Mesenchymal stem cell (in vitro differentiated cells and primary cell): ENCODE data around the gene ZNF521.
A peak's percentile ranks its signal among the peaks of the same experiment; 100 is the strongest.

Experiments
- DNase-seq: peaks from one replicate; pipeline ENCODE4 v3.0.0-alpha.2; 2013
- H2AFZ ChIP-seq: one replicate; pipeline ENCODE4 v1.6.1; 2013; ENCODE audit warnings: low read depth, mild to moderate bottlenecking, control low read depth, inconsistent platforms, low read length, moderate library complexity
- H2AK5ac ChIP-seq: 2 replicates; pipeline ENCODE4 v1.6.1; 2013; ENCODE audit warnings: low read length, moderate library complexity, mild to moderate bottlenecking, inconsistent platforms; ENCODE audit not compliant: severe bottlenecking
- H2BK120ac ChIP-seq: one replicate; pipeline ENCODE4 v1.6.1; 2013; ENCODE audit warnings: low read depth, mild to moderate bottlenecking, inconsistent platforms, low read length, moderate library complexity
- H2BK12ac ChIP-seq, 2 experiments: one replicate each; pipeline ENCODE4 v1.6.1; 2013; ENCODE audit warnings: inconsistent platforms in 2 of 2, low read length in 2 of 2, mild to moderate bottlenecking in 2 of 2, moderate library complexity in 2 of 2, control low read depth in 1 of 2
- H2BK15ac ChIP-seq: one replicate; pipeline ENCODE4 v1.6.1; 2013; ENCODE audit warnings: mild to moderate bottlenecking, low read depth, inconsistent platforms; ENCODE audit not compliant: poor library complexity, severe bottlenecking
- H2BK5ac ChIP-seq: 2 replicates; pipeline ENCODE4 v1.6.1; 2013; ENCODE audit warnings: low read depth, mild to moderate bottlenecking, low read length, control low read depth, inconsistent platforms; ENCODE audit not compliant: poor library complexity, severe bottlenecking
- H3K14ac ChIP-seq, 2 experiments: one replicate each; pipeline ENCODE4 v1.6.1; 2013; ENCODE audit warnings: inconsistent platforms in 2 of 2, low read length in 2 of 2, control low read depth in 1 of 2, mild to moderate bottlenecking in 1 of 2, moderate library complexity in 1 of 2
- H3K18ac ChIP-seq, 2 experiments: one replicate each; pipeline ENCODE4 v1.6.1; 2013; ENCODE audit warnings: inconsistent platforms in 2 of 2, low read length in 2 of 2, control low read depth in 1 of 2, low read depth in 1 of 2, mild to moderate bottlenecking in 1 of 2
- H3K23ac ChIP-seq, 2 experiments: one replicate each; pipeline ENCODE4 v1.6.1; 2013; ENCODE audit warnings: inconsistent platforms in 2 of 2, low read length in 2 of 2, mild to moderate bottlenecking in 2 of 2, moderate library complexity in 2 of 2, control low read depth in 1 of 2
- H3K27ac ChIP-seq: 2 replicates; pipeline ENCODE4 v1.5.1; 2013; ENCODE audit warnings: mild to moderate bottlenecking, moderate library complexity, low read length, control low read depth, inconsistent platforms; ENCODE audit not compliant: poor library complexity, severe bottlenecking
- H3K27me3 ChIP-seq, 2 experiments: 2 replicates each; pipeline versions ENCODE4 v1.6.1 to v1.7.0; 2013; ENCODE audit warnings: low read length in 2 of 2, mild to moderate bottlenecking in 2 of 2, moderate library complexity in 2 of 2, control low read depth in 1 of 2, inconsistent platforms in 1 of 2; ENCODE audit not compliant: control insufficient read depth in 1 of 2, insufficient read depth in 1 of 2
- H3K36me3 ChIP-seq, 2 experiments: 2 replicates each; pipeline versions ENCODE4 v1.6.1 to v1.7.0; 2013; ENCODE audit warnings: low read length in 2 of 2, control low read depth in 1 of 2, inconsistent platforms in 1 of 2, low read depth in 1 of 2, mild to moderate bottlenecking in 1 of 2; ENCODE audit not compliant: insufficient read depth in 2 of 2, control insufficient read depth in 1 of 2
- H3K4ac ChIP-seq, 2 experiments: one replicate each; pipeline ENCODE4 v1.6.1; 2013; ENCODE audit warnings: inconsistent platforms in 2 of 2, low read length in 2 of 2, mild to moderate bottlenecking in 2 of 2, moderate library complexity in 2 of 2, control low read depth in 1 of 2, low read depth in 1 of 2
- H3K4me1 ChIP-seq: 2 replicates; pipeline ENCODE4 v1.6.1; 2013; ENCODE audit warnings: low read depth, low read length, control low read depth; ENCODE audit not compliant: control insufficient read depth, insufficient read depth
- H3K4me2 ChIP-seq: 2 replicates; pipeline ENCODE4 v1.6.1; 2013; ENCODE audit warnings: low read length, mild to moderate bottlenecking, inconsistent platforms; ENCODE audit not compliant: poor library complexity, severe bottlenecking
- H3K4me3 ChIP-seq, 2 experiments: 2 replicates each; pipeline versions ENCODE4 v1.5.1 to v1.7.0; 2013; ENCODE audit warnings: low read length in 2 of 2, mild to moderate bottlenecking in 2 of 2, control low read depth in 1 of 2, low read depth in 1 of 2; ENCODE audit not compliant: insufficient read depth in 1 of 2
- H3K79me1 ChIP-seq: replicated peaks from 2 replicates; pipeline ENCODE4 v1.6.1; 2013; ENCODE audit warnings: mild to moderate bottlenecking, control low read depth, low read length, inconsistent platforms; ENCODE audit not compliant: poor library complexity, severe bottlenecking
- H3K9ac ChIP-seq: 2 replicates; pipeline ENCODE4 v1.7.0; 2013; ENCODE audit warnings: mild to moderate bottlenecking, low read length, moderate library complexity
- H3K9me3 ChIP-seq: 2 replicates; pipeline ENCODE4 v1.7.0; 2013; ENCODE audit warnings: mild to moderate bottlenecking, low read length; ENCODE audit not compliant: control insufficient read depth
- H4K8ac ChIP-seq: one replicate; pipeline ENCODE4 v1.6.1; 2013; ENCODE audit warnings: inconsistent platforms, mild to moderate bottlenecking, low read length, moderate library complexity
- H4K91ac ChIP-seq: one replicate; pipeline ENCODE4 v1.6.1; 2013; ENCODE audit warnings: mild to moderate bottlenecking, low read length, inconsistent platforms
- WGBS: methylation state at CpG from one replicate; pipeline ENCODE4 v1.1.7; 2013; ENCODE audit warnings: mixed read lengths; 5-methylcytosine and 5-hydroxymethylcytosine counted together

The ZNF521 gene

GRCh38 chr18:25145731-25146511 lies 206.0 kb downstream of the ZNF521 start:
- DNase-seq, result no peak
- Histone ChIP-seq H2AK5ac (no peak overlapping the region), H3K4me2 (no peak overlapping the region), H3K4me1 (no peaks in the 10 kb centered on the region), H3K23ac (no peak overlapping the region), H3K36me3 (peaks cover 0 to 2% of the 10 kb centered on the region in 2 experiments), H4K91ac (no peak overlapping the region), H3K9ac (no peak overlapping the region), H3K27me3 (no peaks in the 10 kb centered on the region), H4K8ac (no peak overlapping the region), H3K14ac (no peak overlapping the region), H3K9me3 (no peaks in the 10 kb centered on the region), H2AFZ (no peak overlapping the region), H2BK120ac (no peak overlapping the region), H3K4ac (no peak overlapping the region), H3K4me3 (no peak overlapping the region), H3K79me1 (peaks cover 3% of the 10 kb centered on the region), H2BK5ac (no peak overlapping the region), H3K27ac (no peak overlapping the region), H2BK12ac (no peak overlapping the region), H2BK15ac (no peak overlapping the region), H3K18ac (no peak overlapping the region)
- WGBS, result 100% methylated on average over 1 of the region's 2 CpGs

GRCh38 chr18:25144820-25145219 lies 207.1 kb downstream of the ZNF521 start:
- 55% methylated on average over 2 of the region's 2 CpGs for WGBS
- H3K23ac ChIP-seq, result no peak overlapping the region
- no peak overlapping the region for H2AK5ac ChIP-seq
- H3K9me3 ChIP-seq, result no peaks in the 10 kb centered on the region
- no peaks in the 10 kb centered on the region for H3K36me3 ChIP-seq
- H3K9ac ChIP-seq, result peak overlapping the region; percentile 64
- peak; percentile 57 for DNase-seq
- H2BK15ac ChIP-seq, result no peak overlapping the region
- no peak overlapping the region for H3K4me3 ChIP-seq
- H2BK5ac ChIP-seq, result no peak overlapping the region
- H3K4ac ChIP-seq, result no peak overlapping the region
- no peak overlapping the region for H2AFZ ChIP-seq
- H3K27ac ChIP-seq, result no peak overlapping the region
- no peak overlapping the region for H3K18ac ChIP-seq
- no peak overlapping the region for H3K14ac ChIP-seq
- H3K4me1 ChIP-seq, result no peaks in the 10 kb centered on the region
- H2BK12ac ChIP-seq, result no peak overlapping the region
- no peak overlapping the region for H4K91ac ChIP-seq
- H3K79me1 ChIP-seq, result peaks cover 3% of the 10 kb centered on the region
- no peaks in the 10 kb centered on the region for H3K27me3 ChIP-seq
- no peak overlapping the region for H3K4me2 ChIP-seq
- H4K8ac ChIP-seq, result no peak overlapping the region
- H2BK120ac ChIP-seq, result no peak overlapping the region

GRCh38 chr18:25141886-25142285 lies 210.1 kb downstream of the ZNF521 start:
- H3K14ac ChIP-seq, result no peak overlapping the region
- H3K79me1 ChIP-seq, result peaks cover 8% of the 10 kb centered on the region
- H3K9me3 ChIP-seq, result no peaks in the 10 kb centered on the region
- H3K18ac ChIP-seq, result no peak overlapping the region
- no peak overlapping the region for H2BK5ac ChIP-seq
- no peaks in the 10 kb centered on the region for H3K4me1 ChIP-seq
- no peak overlapping the region for H2BK12ac ChIP-seq
- DNase-seq, result no peak
- H2BK120ac ChIP-seq, result no peak overlapping the region
- H2BK15ac ChIP-seq, result no peak overlapping the region
- H3K27ac ChIP-seq, result no peak overlapping the region
- no peak overlapping the region for H2AK5ac ChIP-seq
- no peak overlapping the region for H3K4me2 ChIP-seq
- WGBS, result 99% methylated on average over 3 of the region's 3 CpGs
- H3K9ac ChIP-seq, result no peak overlapping the region
- H4K91ac ChIP-seq, result no peak overlapping the region
- H3K4ac ChIP-seq, result no peak overlapping the region
- no peak overlapping the region for H3K4me3 ChIP-seq
- H4K8ac ChIP-seq, result no peak overlapping the region
- H3K27me3 ChIP-seq, result no peaks in the 10 kb centered on the region
- H3K23ac ChIP-seq, result no peak overlapping the region
- H3K36me3 ChIP-seq, result no peaks in the 10 kb centered on the region
- no peak overlapping the region for H2AFZ ChIP-seq

GRCh38 chr18:25141399-25141798 lies 210.6 kb downstream of the ZNF521 start:
- H3K4me3 ChIP-seq, result no peak overlapping the region
- H3K14ac ChIP-seq, result no peak overlapping the region
- H4K91ac ChIP-seq, result no peak overlapping the region
- WGBS, result 93% methylated on average over 3 of the region's 3 CpGs
- no peaks in the 10 kb centered on the region for H3K9me3 ChIP-seq
- H3K4me2 ChIP-seq, result no peak overlapping the region
- H2BK120ac ChIP-seq, result no peak overlapping the region
- no peaks in the 10 kb centered on the region for H3K27me3 ChIP-seq
- H3K18ac ChIP-seq, result no peak overlapping the region
- H2BK15ac ChIP-seq, result no peak overlapping the region
- H4K8ac ChIP-seq, result no peak overlapping the region
- H3K9ac ChIP-seq, result no peak overlapping the region
- peaks cover 3% of the 10 kb centered on the region for H3K4me1 ChIP-seq
- H2AFZ ChIP-seq, result no peak overlapping the region
- no peak for DNase-seq
- no peak overlapping the region for H2BK12ac ChIP-seq
- no peak overlapping the region for H3K23ac ChIP-seq
- no peak overlapping the region for H2BK5ac ChIP-seq
- no peak overlapping the region for H2AK5ac ChIP-seq
- H3K27ac ChIP-seq, result no peak overlapping the region
- no peaks in the 10 kb centered on the region for H3K36me3 ChIP-seq
- peaks cover 10% of the 10 kb centered on the region for H3K79me1 ChIP-seq
- no peak overlapping the region for H3K4ac ChIP-seq
